HL-60 (cell line): ENCODE data around the gene ARHGAP23.

Experiments
- DNase-seq, 2 experiments: peaks; one replicate each; pipeline ENCODE4 v3.0.0-alpha.2; 2010 to 2020; ENCODE audit warnings: low read depth in 1 of 2, low spot score in 1 of 2
- H3K27ac ChIP-seq: fragments of 250-450 bp; sonication (Bioruptor Pico); replicated peaks from 2 replicates; pipeline ENCODE4 v1.5.1; 2020; ENCODE audit warnings: mild to moderate bottlenecking, moderate library complexity
- H3K27me3 ChIP-seq: fragments of 250-450 bp; sonication (Bioruptor Pico); 2 replicates; pipeline ENCODE4 v1.5.1; 2021; ENCODE audit warnings: mild to moderate bottlenecking, moderate library complexity; ENCODE audit not compliant: insufficient read depth, poor library complexity, severe bottlenecking
- H3K4me3 ChIP-seq: replicated peaks from 2 replicates; pipeline ENCODE4 v1.5.1; 2011; ENCODE audit warnings: mild to moderate bottlenecking, control low read depth, low read length; ENCODE audit not compliant: insufficient read depth
- CTCF ChIP-seq: IDR thresholded peaks from one replicate; pipeline ENCODE4 v1.5.1; 2011; ENCODE audit warnings: low read length, control low read depth, inconsistent platforms; ENCODE audit not compliant: insufficient read depth
- GABPA ChIP-seq: IDR thresholded peaks from 2 replicates; pipeline ENCODE4 v1.6.1; 2012; ENCODE audit warnings: low read depth
- POLR2AphosphoS5 ChIP-seq: IDR thresholded peaks from 2 replicates; pipeline ENCODE4 v1.6.1; 2012; ENCODE audit warnings: low read depth
- REST ChIP-seq: IDR thresholded peaks from 2 replicates; pipeline ENCODE4 v1.6.1; 2012; ENCODE audit warnings: low read depth; ENCODE audit not compliant: insufficient replicate concordance
- SPI1 ChIP-seq: IDR thresholded peaks from 2 replicates; pipeline ENCODE4 v1.6.1; 2012; ENCODE audit warnings: low read depth, mild to moderate bottlenecking, borderline replicate concordance

Gene ARHGAP23

GRCh38 chr17:38460082-38460715 lies 31.9 kb downstream of the ARHGAP23 start:
- no peaks in the 10 kb centered on the region for H3K27me3 ChIP-seq
- no peak for DNase-seq
- TF ChIP-seq SPI1 (no peak), POLR2AphosphoS5 (no peak), CTCF (no peak), GABPA (no peak), REST (no peak)
- no peak overlapping the region for H3K27ac ChIP-seq
- H3K4me3 ChIP-seq = no peak overlapping the region

DNA sequence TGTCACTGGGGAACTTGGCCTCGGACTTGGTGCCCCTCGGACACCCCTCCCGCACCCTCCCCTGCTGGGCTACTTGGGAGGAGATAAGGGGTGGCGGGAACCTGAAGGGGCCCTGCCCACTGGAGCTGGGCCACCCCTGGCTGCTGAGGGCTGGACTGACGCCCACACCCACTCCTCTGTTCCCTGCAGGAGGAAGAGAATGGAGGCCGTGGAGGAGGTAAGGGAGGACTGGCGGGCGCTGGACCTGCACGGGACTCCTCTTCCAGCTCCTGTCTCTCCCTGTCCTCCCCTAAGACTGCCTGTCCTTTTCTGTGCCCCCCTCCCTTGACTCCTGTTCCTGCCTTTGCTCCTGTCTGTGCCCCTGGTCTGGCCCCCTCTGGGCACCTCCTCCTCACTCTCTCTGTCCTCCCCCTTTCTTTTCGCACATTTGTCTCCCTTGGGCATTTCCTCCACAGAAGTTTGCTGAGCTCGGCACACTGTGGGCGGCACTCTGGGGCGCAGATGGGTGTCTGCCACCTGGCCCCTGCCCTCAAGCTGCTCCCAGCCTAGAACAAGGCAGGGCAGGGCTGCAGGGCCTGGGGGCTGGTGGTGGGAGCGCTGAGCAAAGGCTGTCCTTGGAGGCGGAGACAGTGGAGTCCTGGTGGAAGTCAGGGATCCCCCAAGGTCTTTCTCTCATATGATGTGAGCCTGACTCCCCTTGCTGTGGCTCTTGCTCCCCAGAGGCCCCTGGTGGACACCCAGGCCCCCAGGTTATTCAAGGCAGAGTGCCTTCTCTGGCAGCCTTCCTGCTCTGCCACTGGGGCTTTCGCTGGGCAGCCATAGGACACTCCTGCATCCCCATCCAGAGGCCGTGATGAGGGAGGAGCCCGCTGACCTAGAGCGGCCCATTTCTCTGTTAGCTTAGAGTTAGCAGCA lies 32.7 kb downstream of the ARHGAP23 start:
- no peak overlapping the region for H3K4me3 ChIP-seq
- no peak overlapping the region for H3K27ac ChIP-seq
- no peaks in the 10 kb centered on the region for H3K27me3 ChIP-seq
- TF ChIP-seq CTCF = no peak
- no peak for TF ChIP-seq REST
- no peak for TF ChIP-seq POLR2AphosphoS5
- TF ChIP-seq SPI1 = no peak
- TF ChIP-seq GABPA = no peak
- DNase-seq = no peak

DNA sequence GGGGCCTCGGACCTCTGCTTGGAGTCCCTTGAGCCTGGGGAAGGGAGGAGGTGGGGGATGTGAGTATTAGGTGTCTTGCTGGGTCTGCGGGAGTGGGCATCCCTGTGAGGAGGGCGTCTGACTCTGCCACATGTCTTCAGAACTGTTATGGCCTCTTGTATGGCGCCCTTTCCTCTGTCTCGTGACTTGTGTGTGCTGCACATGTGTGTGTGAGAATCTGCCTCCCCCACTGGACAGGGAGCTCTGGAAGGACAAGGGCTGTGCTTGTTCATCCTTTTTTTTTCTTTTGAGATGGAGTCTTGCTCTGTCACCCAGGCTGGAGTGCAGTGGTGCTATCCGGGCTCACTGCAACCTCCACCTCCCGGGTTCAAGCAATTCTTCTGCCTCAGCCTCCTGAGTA lies 33.4 kb downstream of the ARHGAP23 start:
- no peak for DNase-seq
- H3K4me3 ChIP-seq = no peak overlapping the region
- no peak overlapping the region for H3K27ac ChIP-seq
- H3K27me3 ChIP-seq = no peaks in the 10 kb centered on the region
- no peak for TF ChIP-seq POLR2AphosphoS5
- no peak for TF ChIP-seq REST
- TF ChIP-seq CTCF = no peak
- TF ChIP-seq SPI1 = no peak
- TF ChIP-seq GABPA = no peak
